Stimulated activated CD4-positive, alpha-beta T cell treated with anti-CD3 and anti-CD28 coated beads, Interleukin-4, amount 100 ng/mL, for 48 hours (primary cell): Measurements from ENCODE around the gene PXT1.

Experiments
- DNase-seq, 2 donors: peaks; one replicate each; pipeline ENCODE4 v3.0.0-alpha.2; 2020; ENCODE audit warnings: low read depth in 2 of 2

The PXT1 gene

GRCh38 chr6:36387440-36388303 lies 55.0 kb downstream of the PXT1 start, which contains the start of gene ETV7:
ETV7 (minus strand) TSS chr6:36387669; CDS start chr6:36387541, 128 bp downstream.
- DNase-seq = peak; percentile 23 to 28

GRCh38 chr6:36386495-36387439 lies 55.9 kb downstream of the PXT1 start:
- no peak for DNase-seq

GRCh38 chr6:36384095-36384494 lies 58.6 kb downstream of the PXT1 start:
- DNase-seq = no peak

GRCh38 chr6:36383606-36384005 lies 59.0 kb downstream of the PXT1 start:
- no peak for DNase-seq

GRCh38 chr6:36382976-36383375 lies 59.7 kb downstream of the PXT1 start:
- DNase-seq = no peak

GRCh38 chr6:36381502-36382389 lies 60.9 kb downstream of the PXT1 start:
- DNase-seq = no peak

- no peak for DNase-seq
Observed at GRCh38 chr6:36380166-36380565, 62.5 kb downstream of the PXT1 start.

GRCh38 chr6:36378936-36379335 lies 63.7 kb downstream of the PXT1 start:
- DNase-seq = no peak

- DNase-seq = no peak
Observed at GRCh38 chr6:36378243-36378920, 64.3 kb downstream of the PXT1 start.

- DNase-seq = no peak
Observed at GRCh38 chr6:36377594-36377993, 65.1 kb downstream of the PXT1 start.

GRCh38 chr6:36376742-36377141 lies 65.9 kb downstream of the PXT1 start:
- no peak for DNase-seq

GRCh38 chr6:36376183-36376582 lies 66.5 kb downstream of the PXT1 start:
- DNase-seq = no peak

- no peak for DNase-seq
Observed at GRCh38 chr6:36375644-36376155, 67.0 kb downstream of the PXT1 start.

GRCh38 chr6:36374972-36375371 lies 67.7 kb downstream of the PXT1 start:
- no peak for DNase-seq

GRCh38 chr6:36374194-36374593 lies 68.5 kb downstream of the PXT1 start:
- no peak for DNase-seq

GRCh38 chr6:36373368-36374019 lies 69.2 kb downstream of the PXT1 start:
- no peak for DNase-seq

- no peak for DNase-seq
Observed at GRCh38 chr6:36372088-36372487, 70.6 kb downstream of the PXT1 start.

GRCh38 chr6:36371211-36371610 lies 71.4 kb downstream of the PXT1 start:
- DNase-seq = no peak

GRCh38 chr6:36370638-36371037 lies 72.0 kb downstream of the PXT1 start:
- no peak for DNase-seq
